ENCODE measurements around the gene HBZ. TPM values are rescaled to one million over a fixed set of nuclear protein-coding genes. Genes with fewer than 3 reads are reported as not detected.

Gene HBZ
- total RNA-seq, 1 experiment from 2014 or later, result 1.1 TPM

DNA sequence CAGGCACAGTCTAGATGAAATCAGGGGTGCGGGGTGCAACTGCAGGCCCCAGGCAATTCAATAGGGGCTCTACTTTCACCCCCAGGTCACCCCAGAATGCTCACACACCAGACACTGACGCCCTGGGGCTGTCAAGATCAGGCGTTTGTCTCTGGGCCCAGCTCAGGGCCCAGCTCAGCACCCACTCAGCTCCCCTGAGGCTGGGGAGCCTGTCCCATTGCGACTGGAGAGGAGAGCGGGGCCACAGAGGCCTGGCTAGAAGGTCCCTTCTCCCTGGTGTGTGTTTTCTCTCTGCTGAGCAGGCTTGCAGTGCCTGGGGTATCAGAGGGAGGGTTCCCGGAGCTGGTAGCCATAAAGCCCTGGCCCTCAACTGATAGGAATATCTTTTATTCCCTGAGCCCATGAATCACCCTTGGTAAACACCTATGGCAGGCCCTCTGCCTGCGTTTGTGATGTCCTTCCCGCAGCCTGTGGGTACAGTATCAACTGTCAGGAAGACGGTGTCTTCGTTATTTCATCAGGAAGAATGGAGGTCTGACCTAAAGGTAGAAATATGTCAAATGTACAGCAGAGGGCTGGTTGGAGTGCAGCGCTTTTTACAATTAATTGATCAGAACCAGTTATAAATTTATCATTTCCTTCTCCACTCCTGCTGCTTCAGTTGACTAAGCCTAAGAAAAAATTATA is 25.7 kb downstream of the HBZ start:
- Histone ChIP-seq H3K36me3 (ENCODE audit: control insufficient read depth, insufficient read depth, low read length) (no peaks in the 10 kb centered on the region), H3K27ac (ENCODE audit: low read length) (no peak overlapping the region), H3K27me3 (ENCODE audit: control insufficient read depth, insufficient read depth, low read length) (no peaks in the 10 kb centered on the region), H3K9me3 (ENCODE audit: control insufficient read depth, insufficient read depth, low read depth, low read length) (no peaks in the 10 kb centered on the region), H3K4me1 (ENCODE audit: control insufficient read depth, insufficient read depth, low read length) (peaks cover 6% of the 10 kb centered on the region; the same call in 1 of the 2 replicates), H3K4me3 (ENCODE audit: low read depth in 2 of 2, low read length in 2 of 2) (no peak overlapping the region)
- BruUV-seq (replicated peaks), result no TSS peak
- intact Hi-C loops (cut with micrococcal nuclease; ENCODE audit: unreplicated experiment) (no loop called here), in situ Hi-C loops (cut with HindIII; ENCODE audit: low pct_unique_long_range_greater_than_20kb, low sequenced_read_pairs) (no loop called here)
- CTCF ChIA-PET, result interaction anchor here (0.8 kb wide), 1 partner anchor 80 kb away, joined by 4 read pairs; no protein-coding TSS in a partner anchor
- TF ChIP-seq, protein P1, sequence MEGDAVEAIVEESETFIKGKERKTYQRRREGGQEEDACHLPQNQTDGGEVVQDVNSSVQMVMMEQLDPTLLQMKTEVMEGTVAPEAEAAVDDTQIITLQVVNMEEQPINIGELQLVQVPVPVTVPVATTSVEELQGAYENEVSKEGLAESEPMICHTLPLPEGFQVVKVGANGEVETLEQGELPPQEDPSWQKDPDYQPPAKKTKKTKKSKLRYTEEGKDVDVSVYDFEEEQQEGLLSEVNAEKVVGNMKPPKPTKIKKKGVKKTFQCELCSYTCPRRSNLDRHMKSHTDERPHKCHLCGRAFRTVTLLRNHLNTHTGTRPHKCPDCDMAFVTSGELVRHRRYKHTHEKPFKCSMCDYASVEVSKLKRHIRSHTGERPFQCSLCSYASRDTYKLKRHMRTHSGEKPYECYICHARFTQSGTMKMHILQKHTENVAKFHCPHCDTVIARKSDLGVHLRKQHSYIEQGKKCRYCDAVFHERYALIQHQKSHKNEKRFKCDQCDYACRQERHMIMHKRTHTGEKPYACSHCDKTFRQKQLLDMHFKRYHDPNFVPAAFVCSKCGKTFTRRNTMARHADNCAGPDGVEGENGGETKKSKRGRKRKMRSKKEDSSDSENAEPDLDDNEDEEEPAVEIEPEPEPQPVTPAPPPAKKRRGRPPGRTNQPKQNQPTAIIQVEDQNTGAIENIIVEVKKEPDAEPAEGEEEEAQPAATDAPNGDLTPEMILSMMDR (IDR thresholded peaks at IDR 0.05), result no peak
- TF ChIP-seq POLR2AphosphoS5 (IDR thresholded peaks at IDR 0.05; ENCODE audit: low read depth, low read length) (no peak), SIN3A (IDR thresholded peaks at IDR 0.05; ENCODE audit: borderline replicate concordance, insufficient read depth, low read depth, low read length) (no peak), TCF7L2 (IDR thresholded peaks at IDR 0.05; ENCODE audit: low read depth, low read length) (no peak), REST (IDR thresholded peaks at IDR 0.05; ENCODE audit: insufficient read depth in 1 of 2, low read depth in 2 of 2, low read length in 1 of 2) (no peak)
- POLR2A ChIA-PET, result no interaction called here
- no peak for ATAC-seq
- no peak for DNase-seq (ENCODE audit: low read depth, low spot score)

- BruUV-seq (replicated peaks), result no TSS peak
Observed at GRCh38 chr16:178668-179015, 26.2 kb downstream of the HBZ start.

More at GRCh38 chr16:178668-179015, 26.2 kb downstream of the HBZ start:
- in situ Hi-C loops (cut with HindIII; ENCODE audit: low pct_unique_long_range_greater_than_20kb, low sequenced_read_pairs) (no loop called here), intact Hi-C loops (cut with micrococcal nuclease; ENCODE audit: unreplicated experiment) (no loop called here)
- Histone ChIP-seq H3K27ac (ENCODE audit: low read length) (no peak overlapping the region), H3K36me3 (ENCODE audit: control insufficient read depth, insufficient read depth, low read length) (no peaks in the 10 kb centered on the region), H3K4me3 (ENCODE audit: low read depth in 2 of 2, low read length in 2 of 2) (no peak overlapping the region), H3K4me1 (ENCODE audit: control insufficient read depth, insufficient read depth, low read length) (peaks cover 6% of the 10 kb centered on the region; the same call in 1 of the 2 replicates), H3K27me3 (ENCODE audit: control insufficient read depth, insufficient read depth, low read length) (no peaks in the 10 kb centered on the region), H3K9me3 (ENCODE audit: control insufficient read depth, insufficient read depth, low read depth, low read length) (no peaks in the 10 kb centered on the region)
- ChIA-PET POLR2A (no interaction called here), CTCF (no interaction called here)
- no peak for ATAC-seq
- no peak for TF ChIP-seq TCF7L2 (IDR thresholded peaks at IDR 0.05; ENCODE audit: low read depth, low read length)
- no peak for TF ChIP-seq POLR2AphosphoS5 (IDR thresholded peaks at IDR 0.05; ENCODE audit: low read depth, low read length)
- TF ChIP-seq REST (IDR thresholded peaks at IDR 0.05; ENCODE audit: insufficient read depth in 1 of 2, low read depth in 2 of 2, low read length in 1 of 2), result no peak
- TF ChIP-seq, protein P1 (IDR thresholded peaks at IDR 0.05), result no peak
- TF ChIP-seq SIN3A (IDR thresholded peaks at IDR 0.05; ENCODE audit: borderline replicate concordance, insufficient read depth, low read depth, low read length), result no peak
- no peak for DNase-seq (ENCODE audit: low read depth, low spot score)

Data from Panc1 (cell line).